GM12873 (cell line): ENCODE results near the gene GATAD2A.

Experiments used
- CTCF ChIP-seq: IDR thresholded peaks from 2 replicates; pipeline ENCODE4 v1.5.1; 2012; ENCODE audit warnings: low read depth, mild to moderate bottlenecking, moderate library complexity, low read length, control low read depth; ENCODE audit not compliant: insufficient read depth; ENCODE audit errors: missing control alignments

GATAD2A gene

DNA sequence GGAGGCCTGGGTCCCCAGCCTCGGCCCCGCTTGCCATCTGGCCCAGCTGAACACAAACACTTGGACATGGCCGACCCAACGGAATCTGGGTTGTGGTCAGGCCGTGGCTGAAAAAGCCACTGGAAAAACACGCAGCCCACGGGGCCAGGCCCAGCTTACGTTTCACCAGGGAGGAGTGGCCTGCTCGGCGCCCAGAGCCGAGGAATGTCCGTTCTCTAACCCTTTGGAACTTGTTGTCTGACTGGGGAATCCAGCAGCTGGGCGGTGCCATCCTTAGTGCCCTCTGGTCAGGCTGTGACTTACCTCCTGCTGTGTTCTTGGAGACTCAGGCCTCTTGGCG lies 146.3 kb downstream of the GATAD2A start:
- TF ChIP-seq CTCF = no peak

DNA sequence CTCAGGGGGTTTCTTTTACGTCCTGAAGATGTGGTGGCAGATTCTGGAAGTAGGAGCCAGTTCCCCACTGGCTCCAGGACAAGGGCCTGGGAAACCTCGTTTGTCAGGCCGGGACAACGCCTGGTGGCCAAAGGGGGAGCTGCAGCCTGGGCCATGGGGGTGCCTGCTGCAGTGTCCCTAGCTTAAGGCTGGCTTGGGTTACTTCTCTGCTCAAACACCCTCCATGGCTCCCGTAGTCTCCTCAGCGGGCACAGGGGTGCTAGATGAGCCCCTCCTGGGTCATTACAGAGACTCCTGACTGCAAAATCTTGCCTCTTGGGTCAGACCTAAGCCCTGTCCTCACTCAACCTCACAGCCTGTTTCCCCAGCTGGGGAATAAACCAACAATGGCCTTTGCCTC lies 147.3 kb downstream of the GATAD2A start:
- peak; percentile 76 for TF ChIP-seq CTCF

GRCh38 chr19:19553670-19554069 lies 148.2 kb downstream of the GATAD2A start:
- TF ChIP-seq CTCF = no peak

DNA sequence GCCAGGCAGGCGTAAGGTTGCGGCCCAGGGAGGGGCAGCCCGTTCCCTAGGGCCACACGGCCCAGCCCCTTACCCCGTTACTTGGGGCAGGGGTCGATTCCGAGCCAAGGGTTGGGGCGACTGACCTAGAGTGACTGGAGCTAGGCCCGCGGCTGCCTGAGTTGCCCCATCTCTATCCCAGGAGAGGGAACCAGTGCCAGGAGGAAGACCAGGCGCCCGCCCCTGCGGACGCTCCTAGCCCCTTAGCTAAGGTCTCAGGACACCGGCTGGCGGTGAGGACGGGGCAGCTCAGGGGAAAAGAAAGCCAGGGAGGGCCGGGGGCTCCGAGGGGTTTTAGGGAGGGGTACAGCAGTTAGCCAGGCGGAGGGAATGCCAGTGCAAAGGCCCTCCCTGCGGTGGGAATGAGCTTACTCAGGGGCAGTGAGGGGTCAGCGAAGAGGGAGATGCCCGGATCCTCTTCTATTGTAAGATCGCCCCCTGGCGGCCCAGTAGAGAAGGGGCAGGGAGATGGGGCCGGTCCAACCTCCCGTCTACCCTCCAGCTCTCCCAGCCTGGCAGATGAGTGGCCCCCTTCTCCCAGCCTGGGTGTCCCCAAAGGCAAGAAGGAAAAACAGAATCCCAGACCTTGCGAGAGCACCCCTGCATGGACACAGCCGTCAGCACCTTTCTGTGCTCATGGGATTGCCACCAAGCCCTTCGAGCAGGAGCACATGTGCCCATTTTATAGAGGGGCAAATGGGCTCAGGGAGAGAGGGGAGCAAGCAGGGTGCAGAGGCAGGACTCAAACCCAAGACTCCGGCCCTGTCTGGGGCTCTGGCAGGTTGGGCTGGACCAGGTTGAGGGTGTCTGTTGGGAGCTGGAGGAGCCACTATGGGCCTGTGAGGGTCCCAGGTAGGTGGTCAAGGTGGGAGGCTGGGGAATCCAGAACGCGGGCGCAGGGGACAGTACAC lies 148.9 kb downstream of the GATAD2A start:
- peak; percentile 88 for TF ChIP-seq CTCF

- TF ChIP-seq CTCF = no peak
Observed at GRCh38 chr19:19558055-19558454, 152.6 kb downstream of the GATAD2A start.
